GM21423 (cell line): ENCODE measurements around the gene DAB1.

ENCODE experiments used
- ATAC-seq: cut with Tn5 transposase; IDR thresholded peaks from one replicate; pipeline ENCODE4 v1.9.1; 2021; ENCODE audit warnings: mild to moderate bottlenecking, moderate library complexity; ENCODE audit not compliant: unreplicated experiment

Gene DAB1

DNA sequence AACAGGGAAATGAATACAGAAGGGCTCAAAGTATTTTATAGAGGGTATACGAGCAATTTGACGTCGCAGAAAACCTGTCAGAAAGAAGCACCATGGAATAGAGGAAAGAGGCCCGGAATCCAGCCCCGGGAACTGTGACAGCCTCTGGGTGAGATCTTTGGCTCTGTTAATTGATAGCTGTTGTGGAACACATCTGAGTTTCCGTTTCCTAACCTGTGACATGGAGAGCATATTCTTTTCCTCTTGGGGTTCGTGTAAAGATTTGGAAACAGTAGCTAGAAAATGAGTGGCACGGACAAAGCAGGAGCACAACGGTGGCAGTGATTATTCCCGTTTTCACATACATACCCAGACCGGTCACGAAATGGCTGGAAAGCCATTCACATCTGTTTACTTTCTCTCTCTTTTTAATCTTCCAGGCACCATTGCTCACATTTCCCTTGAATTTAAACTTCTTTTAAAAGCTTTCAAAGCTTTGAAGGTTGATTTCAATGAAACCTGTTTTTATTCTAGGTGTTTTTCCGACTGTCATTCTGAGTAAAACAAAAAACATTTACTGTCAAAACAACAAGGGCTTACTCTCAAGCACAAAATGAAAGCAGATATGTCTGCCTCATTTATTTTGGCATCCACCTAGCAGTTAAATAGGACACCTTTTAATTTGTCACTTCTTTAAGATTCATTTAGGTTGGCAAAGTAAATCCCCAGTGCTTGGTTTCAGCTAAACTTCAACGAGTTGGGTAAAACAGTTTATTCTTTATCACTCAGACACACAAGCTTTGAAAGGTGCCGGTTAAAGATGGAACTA, 431.3 kb downstream of the DAB1 start:
- no peak for ATAC-seq

- ATAC-seq = no peak
Measured at GRCh38 chr1:56991576-56991975, 432.3 kb downstream of the DAB1 start.

DNA sequence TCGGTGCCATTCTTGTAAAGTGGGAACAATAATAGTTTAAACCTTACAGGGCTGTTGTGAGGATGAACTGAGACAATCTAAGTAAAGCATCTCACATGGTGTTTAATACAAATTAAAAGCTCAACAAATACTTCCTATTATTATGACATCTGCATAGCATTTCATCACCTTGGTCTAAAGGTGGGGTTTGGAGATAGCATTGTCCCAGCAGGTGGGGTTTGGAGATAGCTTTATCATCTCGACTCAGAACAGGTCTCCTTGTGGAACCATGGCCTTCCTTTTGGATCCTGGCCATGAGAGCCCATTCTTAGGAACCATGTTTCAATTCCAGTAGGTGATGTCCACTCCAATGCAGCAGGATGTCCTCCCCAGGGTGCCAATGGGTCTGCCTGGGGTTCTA, 437.5 kb downstream of the DAB1 start:
- ATAC-seq = no peak

GRCh38 chr1:56985857-56986256, 438.0 kb downstream of the DAB1 start:
- ATAC-seq = no peak

- ATAC-seq = no peak
Measured at GRCh38 chr1:56983484-56983883, 440.4 kb downstream of the DAB1 start.

DNA sequence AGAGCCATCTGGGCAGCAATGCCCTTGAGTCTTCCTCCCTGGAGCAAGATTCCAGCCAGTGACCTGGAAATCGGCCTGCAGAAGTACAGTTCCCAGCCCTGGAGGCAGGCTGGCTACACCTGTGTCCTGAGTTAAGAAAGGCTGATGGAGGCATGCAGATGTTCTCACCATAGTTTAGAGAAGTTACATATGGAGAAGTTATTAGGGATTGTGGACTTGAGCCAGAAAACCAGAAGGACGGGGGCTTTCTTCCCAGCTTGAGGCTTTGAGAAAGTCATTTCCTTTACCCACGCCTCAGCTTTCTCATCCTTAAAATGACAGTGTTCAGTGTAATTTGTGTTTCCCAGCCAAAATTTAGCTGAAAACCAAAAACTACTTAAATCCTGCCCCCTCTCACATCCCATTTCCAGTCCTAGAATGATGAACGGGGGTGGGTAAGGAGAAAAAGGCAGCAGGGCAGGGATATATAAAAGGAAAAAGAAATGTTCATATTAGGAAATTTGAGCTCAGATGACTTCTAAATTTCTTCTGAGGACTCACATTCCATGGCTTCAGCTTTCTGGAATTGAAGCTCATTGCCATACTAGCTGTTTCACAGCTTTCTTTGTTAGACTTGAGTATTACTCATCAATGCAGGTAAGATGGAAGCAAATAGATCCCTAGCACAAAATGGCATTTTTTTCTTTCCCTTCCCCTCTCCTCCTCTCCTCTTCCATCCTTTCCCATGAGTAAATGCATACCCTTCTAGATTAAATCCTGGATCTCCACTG, 443.7 kb downstream of the DAB1 start:
- ATAC-seq = no peak

- no peak for ATAC-seq
Measured at GRCh38 chr1:56978819-56979218, 445.0 kb downstream of the DAB1 start.

DNA sequence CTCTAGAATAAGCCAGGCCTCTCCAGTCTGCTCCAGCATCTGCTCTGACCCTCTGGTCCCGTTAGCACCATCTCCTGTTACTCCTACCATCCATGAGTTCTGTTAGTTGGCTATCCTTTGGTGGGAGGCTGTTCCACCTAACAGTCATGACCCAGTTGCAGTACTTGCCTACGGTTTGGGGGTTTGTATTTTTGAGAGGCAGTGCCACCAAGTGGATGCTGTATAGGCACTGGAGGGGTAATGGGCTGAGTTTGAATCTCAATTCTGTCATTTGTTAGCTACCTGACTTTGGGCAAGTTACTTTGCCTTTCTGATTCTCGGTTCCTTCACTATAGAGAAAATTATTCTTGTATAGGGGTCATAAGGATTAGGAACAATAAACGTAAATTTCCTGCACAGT, 445.9 kb downstream of the DAB1 start:
- no peak for ATAC-seq

DNA sequence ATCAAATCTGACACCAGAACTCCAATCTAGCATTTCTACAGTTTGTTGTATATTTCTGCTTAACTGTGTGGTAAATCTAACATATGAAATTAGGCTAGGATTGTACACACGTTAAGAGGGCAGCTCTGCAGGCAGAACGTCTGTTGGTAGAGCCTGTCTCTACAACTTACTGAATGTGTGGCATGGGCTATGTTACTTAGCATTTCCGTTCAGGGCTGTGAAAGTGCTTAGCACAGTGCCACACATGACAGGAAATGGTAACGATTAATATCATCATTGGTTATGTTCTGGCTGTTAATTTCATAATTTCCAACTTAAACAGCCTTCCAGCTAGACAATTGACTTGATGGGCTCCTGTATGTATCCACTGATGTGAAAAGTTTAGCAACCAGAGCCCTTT, 448.4 kb downstream of the DAB1 start:
- ATAC-seq = no peak

DNA sequence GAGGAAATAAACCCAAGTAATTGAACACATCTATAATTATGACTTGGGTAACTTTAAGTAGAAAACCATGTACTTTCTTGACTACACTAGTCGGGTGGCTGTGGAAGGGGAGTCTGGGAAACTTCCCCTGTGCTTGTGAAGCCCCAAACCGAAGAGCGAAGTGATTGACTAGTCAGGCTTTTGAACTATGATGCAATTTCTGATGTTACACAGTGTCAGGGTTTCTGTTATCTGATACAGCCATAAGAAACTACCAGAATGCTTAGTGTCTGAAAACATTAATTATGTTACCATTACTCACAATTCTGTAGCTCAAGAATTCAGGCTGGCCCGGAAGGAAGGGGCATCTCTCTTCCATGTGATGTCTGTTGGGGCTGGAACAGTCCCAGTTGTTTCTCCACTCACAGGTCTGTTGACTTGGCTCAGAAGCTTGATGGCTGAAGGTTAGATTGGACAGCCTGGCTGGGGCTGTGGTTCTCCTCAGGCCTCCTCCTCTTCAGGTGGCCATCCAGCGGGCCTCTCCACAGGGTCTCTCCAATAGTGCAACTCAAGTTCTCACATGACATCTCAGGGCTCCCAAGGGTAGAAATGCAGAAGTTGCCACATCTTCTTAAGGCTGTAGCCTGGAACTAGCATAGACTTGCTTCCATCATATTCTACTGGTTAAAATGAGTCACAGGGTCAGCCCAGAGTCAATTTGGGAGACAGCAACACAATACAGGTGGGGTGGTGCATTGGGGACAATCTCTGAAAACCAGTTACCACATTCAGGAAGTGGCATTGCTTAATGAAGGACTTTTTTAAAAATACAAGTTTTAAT, 449.7 kb downstream of the DAB1 start:
- no peak for ATAC-seq

DNA sequence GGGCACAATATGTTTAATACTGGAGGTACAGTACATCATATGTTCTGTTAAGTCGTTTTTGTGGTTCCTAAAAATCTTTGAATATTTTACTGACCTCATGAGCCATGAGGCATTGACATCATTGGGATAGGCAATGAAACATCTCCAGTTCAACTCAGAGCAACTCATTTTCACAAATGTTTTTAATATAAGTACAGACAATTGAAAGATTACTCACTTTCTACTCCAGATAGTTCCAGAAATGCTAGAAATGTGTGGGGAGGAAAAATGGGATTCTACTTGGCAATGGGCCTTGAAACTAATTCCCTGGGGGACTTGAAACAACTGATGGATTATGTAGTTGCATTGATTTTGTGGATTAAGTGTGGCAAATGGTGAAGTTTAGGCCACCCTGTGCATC, 450.9 kb downstream of the DAB1 start:
- no peak for ATAC-seq

- no peak for ATAC-seq
Measured at GRCh38 chr1:56970280-56970679, 453.6 kb downstream of the DAB1 start.

- ATAC-seq = no peak
Measured at GRCh38 chr1:56968878-56969495, 454.9 kb downstream of the DAB1 start.

DNA sequence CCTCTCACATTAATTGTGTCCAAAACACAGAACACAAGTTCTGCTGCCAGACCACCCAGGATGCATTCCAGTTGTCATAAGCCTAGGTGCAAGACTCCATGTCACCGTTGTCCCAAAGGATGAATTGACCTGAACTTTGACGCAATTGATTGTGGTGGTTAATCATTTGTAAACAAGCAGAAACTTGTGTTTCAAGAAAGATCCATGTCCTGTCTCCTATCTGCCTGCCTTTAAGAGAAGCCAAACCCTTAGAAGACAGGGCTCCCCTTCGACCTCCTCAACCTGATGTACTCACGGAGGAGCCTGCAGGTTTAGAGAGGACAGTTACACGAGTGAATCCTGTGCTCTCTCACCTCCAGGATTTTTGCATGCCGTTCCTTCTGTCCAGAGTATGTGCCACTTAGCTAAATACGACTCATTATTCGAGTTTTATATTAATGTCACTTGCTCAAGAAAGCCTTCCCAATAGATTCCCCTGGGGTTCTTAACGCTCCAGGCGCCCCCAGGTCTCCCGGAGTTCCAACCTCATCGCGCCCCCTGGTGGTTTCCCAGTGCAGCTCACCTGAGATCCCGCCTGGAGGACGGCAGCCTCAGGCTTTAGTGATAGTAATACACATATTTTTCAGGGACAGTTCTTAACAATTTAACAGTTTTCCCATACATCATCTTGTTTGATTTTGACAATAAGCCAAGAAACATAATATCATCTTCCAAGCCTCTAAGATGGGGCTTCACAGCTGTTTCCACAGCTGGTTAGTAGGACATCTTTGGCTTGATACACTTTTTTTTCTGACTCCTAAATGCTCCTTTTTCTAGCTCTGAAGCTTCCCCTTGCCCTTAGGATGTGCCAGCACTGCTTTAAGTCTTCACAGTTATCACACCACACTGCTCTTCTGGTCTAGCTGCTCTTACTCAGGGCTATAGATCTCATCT, 455.7 kb downstream of the DAB1 start:
- no peak for ATAC-seq

GRCh38 chr1:56967355-56967754, 456.5 kb downstream of the DAB1 start:
- ATAC-seq = no peak

DNA sequence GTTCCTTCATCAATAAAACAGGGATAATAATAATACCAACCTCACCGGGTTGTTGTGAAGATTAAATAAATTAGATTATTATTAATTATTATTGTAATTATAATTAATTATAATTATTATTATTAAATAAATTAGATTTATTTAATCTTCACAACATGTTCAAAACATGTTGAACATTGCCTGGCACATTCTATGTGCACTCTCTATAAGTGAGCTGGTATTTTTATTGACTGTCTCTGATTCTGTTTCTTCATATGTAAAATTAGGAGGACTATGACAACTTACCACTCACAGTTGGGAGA, 457.2 kb downstream of the DAB1 start:
- no peak for ATAC-seq

GRCh38 chr1:56965916-56966697, 457.8 kb downstream of the DAB1 start, which contains the start of gene C8B:
TSS of gene C8B (minus strand) at chr1:56966015. CDS start at chr1:56965948, 67 bp downstream.
- ATAC-seq = no peak

GRCh38 chr1:56965191-56965590, 458.7 kb downstream of the DAB1 start:
- no peak for ATAC-seq

GRCh38 chr1:56964349-56965017, 459.4 kb downstream of the DAB1 start:
- ATAC-seq = no peak
